Lung (tissue), 12 donors: ENCODE measurements around the gene OR52W1. TPM values are rescaled to one million over a fixed set of nuclear protein-coding genes. Genes with fewer than 3 reads are reported as not detected.

Experiments
- ATAC-seq: fragments of 200-7000 bp; cut with Tn5 transposase; one replicate; pipeline ENCODE4 v1.9.1; 2020; ENCODE audit warnings: moderate number of reproducible peaks; ENCODE audit not compliant: insufficient read depth, low FRiP score
- DNase-seq, 3 donors: peaks; one replicate each; pipeline ENCODE4 v3.0.0-alpha.2; 2013 to 2017
- H3K27ac ChIP-seq, 2 donors: one replicate each; pipeline ENCODE4 v1.5.1; 2013; ENCODE audit warnings: mild to moderate bottlenecking in 2 of 2, moderate library complexity in 2 of 2, control low read depth in 1 of 2, inconsistent platforms in 1 of 2, low read depth in 1 of 2, low read length in 1 of 2
- H3K27me3 ChIP-seq, 3 donors: one replicate each; pipeline ENCODE4 v1.5.1; 2013; ENCODE audit warnings: low read length in 2 of 3; ENCODE audit not compliant: control insufficient read depth in 3 of 3, insufficient read depth in 3 of 3
- H3K36me3 ChIP-seq, 4 donors: one replicate each; pipeline ENCODE4 v1.5.1; 2013; ENCODE audit warnings: low read length in 4 of 4, mild to moderate bottlenecking in 1 of 4, moderate library complexity in 1 of 4; ENCODE audit not compliant: control insufficient read depth in 4 of 4, insufficient read depth in 4 of 4
- H3K4me1 ChIP-seq, 5 donors: one replicate each; pipeline ENCODE4 v1.5.1; 2013; ENCODE audit warnings: low read length in 5 of 5, mild to moderate bottlenecking in 2 of 5, moderate library complexity in 1 of 5; ENCODE audit not compliant: control insufficient read depth in 5 of 5, insufficient read depth in 5 of 5
- H3K4me3 ChIP-seq: one replicate; pipeline ENCODE4 v1.5.1; 2013; ENCODE audit warnings: mild to moderate bottlenecking, control low read depth, moderate library complexity
- H3K9ac ChIP-seq, 2 donors: one replicate each; pipeline ENCODE4 v1.5.1; 2013; ENCODE audit warnings: low read length in 2 of 2, control low read depth in 1 of 2; ENCODE audit not compliant: insufficient read depth in 1 of 2
- H3K9me3 ChIP-seq, 4 donors: one replicate each; pipeline ENCODE4 v1.5.1; 2013; ENCODE audit warnings: low read length in 3 of 4, mild to moderate bottlenecking in 1 of 4, moderate library complexity in 1 of 4; ENCODE audit not compliant: control insufficient read depth in 4 of 4, insufficient read depth in 3 of 4
- CTCF ChIP-seq: IDR thresholded peaks from 2 replicates; pipeline ENCODE4 v1.5.1; 2012; ENCODE audit warnings: mild to moderate bottlenecking; ENCODE audit errors: control extremely low read depth, extremely low read depth
- WGBS, 2 donors: extraction: QIAGEN DNeasy Blood & Tissue Kit; methylation state at CpG; one replicate each; pipeline ENCODE4 v1.1.7; 2013; 5-methylcytosine and 5-hydroxymethylcytosine counted together
- polyA plus RNA-seq, 2 donors: library from polyadenylated mRNA; stranded (reverse); fragments of 200-250 nt; gene quantifications; one replicate each; pipeline ENCODE4 v1.2.1, GENCODE V29; 2013
- total RNA-seq, 2 donors: library from RNA; depleted of rRNA in 1 of 2; stranded (reverse); fragments of >200 nt in 1 of 2; gene quantifications; one replicate each; pipeline ENCODE4 v1.2.1, GENCODE V29; 2014 to 2021
- donor health status: control.
- donor health status: control.
- donor health status: Bipolar disorder and iron deficiency.
- donor health status: healthy.
- donor health status: DM: yes; HTN: yes; CAD: no.

OR52W1 gene
- total and polyA plus RNA-seq, 4 donors = not detected

- no peak for ATAC-seq
- DNase-seq = no peak
- no peak for TF ChIP-seq CTCF
- H3K27ac ChIP-seq = no peak overlapping the region
- no peak overlapping the region for H3K9ac ChIP-seq
- H3K9me3 ChIP-seq = no peaks in the 10 kb centered on the region
- H3K27me3 ChIP-seq = no peaks in the 10 kb centered on the region
- no peaks in the 10 kb centered on the region for H3K36me3 ChIP-seq
- peaks cover 0 to 15% (median 6%) of the 10 kb centered on the region in 5 donors for H3K4me1 ChIP-seq
- no peak overlapping the region for H3K4me3 ChIP-seq
These were observed 33.9 kb downstream of the OR52W1 start for GRCh38 chr11:6232899-6233298.

GRCh38 chr11:6233984-6234386, 35.0 kb downstream of the OR52W1 start:
- WGBS, 2 donors = 2% methylated on average over 10 of the region's 10 CpGs
- no peak for TF ChIP-seq CTCF
- DNase-seq = no peak

GRCh38 chr11:6234387-6235107, 35.5 kb downstream of the OR52W1 start, which contains the start of gene FHIP1B:
Gene FHIP1B (minus strand): TSS chr11:6234636. CDS start chr11:6224516, 10,120 bp downstream.
- H3K27me3 ChIP-seq = no peaks in the 10 kb centered on the region
- H3K4me1 ChIP-seq = peaks cover 0 to 10% (median 6%) of the 10 kb centered on the region in 5 donors
- 0% methylated on average over 60 to 62 of the region's 62 CpGs for WGBS, 2 donors
- H3K4me3 ChIP-seq = peak within 1 kb of the TSS; percentile 81
- peak; percentile 99 to 100 (median 100) for DNase-seq
- H3K9me3 ChIP-seq = no peaks in the 10 kb centered on the region
- no peaks in the 10 kb centered on the region for H3K36me3 ChIP-seq
- H3K27ac ChIP-seq = peak within 1 kb of the TSS; percentile 80 to 91
- TF ChIP-seq CTCF = no peak
- peak within 1 kb of the TSS; percentile 52 to 94 for H3K9ac ChIP-seq
- ATAC-seq = peak; percentile 98

More at GRCh38 chr11:6233984-6234386, 35.0 kb downstream of the OR52W1 start:
- H3K9me3 ChIP-seq = no peaks in the 10 kb centered on the region
- peak overlapping the region; percentile 81 for H3K4me3 ChIP-seq
- H3K36me3 ChIP-seq = no peaks in the 10 kb centered on the region
- H3K27me3 ChIP-seq = no peaks in the 10 kb centered on the region
- H3K4me1 ChIP-seq = peaks cover 0 to 12% (median 6%) of the 10 kb centered on the region in 5 donors
- ATAC-seq = no peak
- peak overlapping the region; percentile 57 to 86 for H3K27ac ChIP-seq
- peak overlapping the region; percentile 52 to 80 for H3K9ac ChIP-seq
